NCI-H1694 treated with DMSO at 0.1 percent for 48 hours (cell line): ENCODE results near the gene CTBP2.
"Not testable (repeated sequence)": the region's sequence is repeated elsewhere in the genome, so short reads cannot be mapped to it uniquely, and the experiment has no call there.

ENCODE experiments used
- DNase-seq: peaks from one replicate; lab custom pipeline; 2025; lab: John Stamatoyannopoulos, UW

Gene CTBP2

DNA sequence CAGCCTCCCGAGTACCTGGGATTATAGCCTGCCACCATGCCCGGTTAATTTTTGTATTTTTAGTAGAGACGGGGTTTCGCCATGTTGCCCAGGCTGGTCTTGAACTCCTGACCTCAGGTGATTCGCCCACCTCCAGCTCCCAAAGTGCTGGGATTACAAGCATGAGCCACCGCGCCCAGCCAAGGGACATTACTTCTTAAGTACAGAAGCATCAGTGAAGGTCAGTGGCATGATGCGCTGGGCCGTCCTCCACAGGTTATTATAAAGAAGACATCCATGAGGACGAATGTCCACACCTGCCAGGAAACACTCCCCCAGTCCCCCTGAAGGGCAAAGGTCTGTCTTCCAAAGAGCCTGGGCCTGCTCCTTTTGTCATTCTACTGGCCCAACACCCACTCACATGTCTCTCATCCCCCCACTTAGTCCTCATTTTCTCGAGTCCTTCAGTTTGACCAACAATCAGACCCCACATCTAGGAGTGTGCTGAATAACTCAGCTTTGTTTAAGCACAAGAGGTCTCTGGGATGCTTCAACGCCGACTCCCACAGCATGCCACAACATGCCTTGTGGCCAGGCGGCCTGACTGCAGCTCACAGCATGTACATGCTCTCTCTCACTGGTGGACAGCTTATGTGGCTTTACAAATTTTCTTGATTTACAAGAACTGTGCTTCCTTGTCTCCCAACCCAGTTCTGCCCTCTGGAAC, 73.0 kb downstream of the CTBP2 start:
- DNase-seq, result no peak

DNA sequence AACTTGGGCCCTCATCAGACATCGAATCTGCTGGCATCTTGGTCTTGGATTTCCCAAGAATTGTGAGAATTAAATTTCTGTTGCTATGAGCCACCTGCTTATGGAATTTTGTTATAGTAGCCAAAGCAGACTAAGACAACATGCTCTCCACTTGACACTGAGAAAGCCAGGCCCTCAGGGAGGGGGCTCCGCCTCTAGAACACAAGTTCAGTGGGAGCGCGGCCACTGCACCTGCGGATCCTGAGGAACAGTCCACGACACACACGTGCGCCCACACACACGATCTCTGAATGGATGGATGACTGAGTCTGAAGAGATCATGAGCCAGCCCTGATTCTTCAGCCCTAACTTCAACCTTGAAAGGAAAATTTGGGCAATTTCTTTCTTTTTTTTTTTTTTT, 73.7 kb downstream of the CTBP2 start:
- no peak for DNase-seq

DNA sequence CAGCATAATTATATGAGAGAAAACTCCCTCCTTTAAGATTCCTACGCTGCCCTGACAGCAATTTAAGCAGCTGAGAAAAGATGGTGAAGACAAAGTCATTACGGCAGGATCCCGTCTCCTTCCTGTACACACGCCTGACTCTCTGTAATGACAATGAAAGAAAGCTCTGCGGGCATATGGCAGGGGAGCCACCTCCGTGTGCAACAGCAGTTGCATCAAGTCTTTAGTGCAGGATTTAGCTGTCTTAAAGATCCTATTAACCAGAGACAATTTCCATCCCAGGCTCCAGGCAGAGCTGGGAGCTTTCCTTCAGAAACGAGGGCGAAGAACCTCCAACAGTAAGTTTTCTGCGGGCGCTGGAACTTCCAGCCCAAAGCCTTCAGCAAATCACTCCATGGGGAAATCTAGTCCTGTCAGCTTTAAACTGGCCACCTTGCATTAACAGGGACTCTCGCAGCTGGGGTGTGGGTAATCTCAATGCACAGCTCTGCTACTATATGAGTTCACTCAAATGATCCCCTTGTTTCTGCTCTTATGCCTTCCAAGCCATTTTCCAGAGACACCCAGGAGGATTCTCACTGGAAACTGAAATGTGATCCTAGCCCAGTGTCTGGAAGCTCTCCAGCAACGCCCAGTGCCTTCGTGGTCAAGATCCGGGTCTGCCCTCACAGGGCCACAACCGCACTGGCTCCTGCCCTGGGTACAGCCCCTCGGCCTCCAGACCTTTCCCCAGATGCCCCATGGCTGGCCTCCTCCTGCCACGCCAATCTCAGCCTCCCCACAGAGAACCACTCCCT, 74.9 kb downstream of the CTBP2 start:
- DNase-seq, result no peak

GRCh38 chr10:125084614-125085257, 75.6 kb downstream of the CTBP2 start:
- DNase-seq, result no peak

DNA sequence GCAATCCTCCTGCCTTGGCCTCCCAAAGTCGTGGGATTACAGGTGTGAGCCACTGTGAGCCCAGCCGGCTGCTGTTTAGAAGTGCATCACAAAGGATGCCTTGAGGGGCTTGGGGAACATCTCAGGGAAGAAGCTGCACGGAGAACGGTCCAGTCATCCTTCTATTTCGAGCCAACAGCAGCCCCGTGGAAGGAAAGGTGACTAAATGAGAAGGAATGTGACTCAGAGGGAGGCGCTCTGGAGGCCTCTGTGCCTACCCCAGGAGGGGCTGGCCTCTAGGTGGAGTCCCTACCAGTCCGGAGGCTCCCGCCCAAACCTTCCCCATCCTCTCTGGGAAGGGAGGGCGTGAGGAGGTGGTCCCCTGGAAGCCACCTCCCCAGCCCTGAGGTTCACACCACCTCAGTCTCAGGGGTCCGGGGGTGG, 76.2 kb downstream of the CTBP2 start:
- no peak for DNase-seq

DNA sequence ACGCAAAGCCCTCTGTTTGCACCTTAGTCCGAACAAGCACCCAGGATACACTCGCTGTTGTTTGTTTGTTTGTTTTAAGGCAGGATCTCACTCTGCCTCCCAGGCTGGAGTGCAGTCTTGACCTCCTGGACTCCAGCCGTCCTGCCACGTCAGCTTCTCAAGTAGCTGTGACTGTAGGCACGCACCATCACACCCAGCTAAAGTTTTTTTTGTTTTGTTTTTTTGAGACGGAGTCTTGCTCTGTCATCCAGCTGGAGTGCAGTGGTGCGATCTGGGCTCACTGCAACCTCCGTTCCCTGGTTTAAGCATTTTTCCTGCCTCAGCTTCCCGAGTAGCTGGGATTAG, 76.8 kb downstream of the CTBP2 start:
- DNase-seq, result no peak

DNA sequence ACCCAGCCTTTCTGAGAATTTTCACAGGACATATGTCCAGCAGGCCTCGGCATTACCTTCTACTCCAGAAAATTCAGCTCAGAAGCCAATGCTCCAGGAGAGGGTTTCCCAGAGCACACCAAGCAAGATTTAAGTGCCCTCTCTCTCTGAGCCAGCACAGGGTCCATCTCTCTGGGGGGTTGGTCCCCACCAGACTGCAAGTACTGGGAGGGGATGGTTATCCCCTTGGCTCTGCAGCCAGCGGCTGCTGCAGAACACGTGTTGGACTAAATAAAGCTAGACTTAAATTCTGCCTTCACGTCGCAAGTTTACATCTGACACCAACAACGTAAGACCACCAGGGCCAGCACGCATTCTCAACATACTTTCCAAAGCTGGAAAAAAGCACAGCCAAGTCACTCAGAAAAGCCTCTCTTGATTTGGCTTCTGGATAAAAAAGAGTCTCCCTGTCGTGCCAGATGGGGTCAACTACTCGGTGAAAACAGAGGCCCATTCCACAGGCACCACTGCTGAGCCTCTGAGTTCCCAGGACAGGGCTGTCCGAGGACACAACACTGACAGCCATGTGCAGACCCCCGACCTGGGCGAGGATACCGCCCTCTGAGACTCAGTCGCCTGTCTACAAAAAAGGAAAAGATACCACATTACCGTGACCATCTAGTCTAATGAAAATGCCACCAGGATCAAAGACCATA, 77.3 kb downstream of the CTBP2 start:
- DNase-seq, result no peak

- not testable (repeated sequence) for DNase-seq
These were observed 77.9 kb downstream of the CTBP2 start for GRCh38 chr10:125082471-125082870.

DNA sequence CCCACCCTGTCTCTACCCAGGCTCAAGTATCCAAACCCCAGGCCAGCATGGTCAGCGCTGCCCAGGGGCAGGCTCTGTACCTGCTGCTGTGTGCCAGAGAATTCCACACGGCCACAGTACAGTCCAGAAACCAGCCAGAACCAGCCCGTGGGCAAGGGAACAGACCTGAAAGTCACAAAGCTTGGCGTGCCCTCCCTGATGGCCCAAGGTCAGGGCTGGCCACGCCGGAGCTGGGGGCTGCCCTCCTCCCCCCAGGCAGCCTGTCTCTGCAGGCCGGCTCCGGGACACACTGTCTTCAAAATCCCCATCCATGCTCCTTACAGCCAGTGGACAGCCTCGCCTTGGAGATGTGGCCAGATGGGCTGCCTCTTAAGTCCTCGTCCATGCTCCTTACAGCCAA, 78.4 kb downstream of the CTBP2 start:
- no peak for DNase-seq

DNA sequence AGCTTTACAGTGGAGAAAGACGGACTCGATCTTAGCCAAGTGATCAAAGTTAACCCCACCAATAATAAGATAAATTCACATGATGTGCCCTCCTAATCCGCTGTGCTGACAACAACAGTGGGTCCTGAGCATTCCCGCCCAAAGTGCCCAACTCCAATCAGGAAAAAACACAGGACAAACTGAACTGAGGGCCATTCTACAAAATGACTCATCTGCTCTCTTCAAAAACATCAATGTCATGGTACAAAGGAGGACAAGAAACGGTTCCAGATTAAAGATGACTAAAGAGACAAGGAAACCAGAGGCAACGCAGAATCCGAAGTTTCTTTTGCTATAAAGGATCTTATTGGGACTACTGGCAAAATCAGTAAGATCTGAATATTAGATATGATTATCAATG, 79.4 kb downstream of the CTBP2 start:
- no peak for DNase-seq

DNA sequence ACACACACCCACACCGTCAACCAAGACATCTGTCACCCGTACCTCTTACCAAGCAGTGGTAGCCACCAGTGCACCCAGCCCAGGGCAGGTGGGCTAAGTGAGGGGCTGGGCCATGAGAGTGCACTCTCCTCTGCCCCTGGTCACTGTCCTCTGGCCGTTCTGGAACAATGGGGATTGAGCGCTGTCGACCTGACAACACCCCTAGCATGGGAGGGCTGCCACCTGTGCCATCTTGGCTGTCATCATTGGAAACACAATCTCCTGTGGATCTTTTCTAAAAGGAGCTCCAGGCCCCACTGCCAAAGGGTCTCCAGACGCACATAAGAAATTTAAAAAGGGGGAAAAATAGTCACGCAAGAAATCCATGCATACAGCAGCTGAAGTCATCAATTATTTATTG, 80.1 kb downstream of the CTBP2 start:
- DNase-seq, result no peak

GRCh38 chr10:125079091-125079600, 81.2 kb downstream of the CTBP2 start:
- DNase-seq, result no peak

DNA sequence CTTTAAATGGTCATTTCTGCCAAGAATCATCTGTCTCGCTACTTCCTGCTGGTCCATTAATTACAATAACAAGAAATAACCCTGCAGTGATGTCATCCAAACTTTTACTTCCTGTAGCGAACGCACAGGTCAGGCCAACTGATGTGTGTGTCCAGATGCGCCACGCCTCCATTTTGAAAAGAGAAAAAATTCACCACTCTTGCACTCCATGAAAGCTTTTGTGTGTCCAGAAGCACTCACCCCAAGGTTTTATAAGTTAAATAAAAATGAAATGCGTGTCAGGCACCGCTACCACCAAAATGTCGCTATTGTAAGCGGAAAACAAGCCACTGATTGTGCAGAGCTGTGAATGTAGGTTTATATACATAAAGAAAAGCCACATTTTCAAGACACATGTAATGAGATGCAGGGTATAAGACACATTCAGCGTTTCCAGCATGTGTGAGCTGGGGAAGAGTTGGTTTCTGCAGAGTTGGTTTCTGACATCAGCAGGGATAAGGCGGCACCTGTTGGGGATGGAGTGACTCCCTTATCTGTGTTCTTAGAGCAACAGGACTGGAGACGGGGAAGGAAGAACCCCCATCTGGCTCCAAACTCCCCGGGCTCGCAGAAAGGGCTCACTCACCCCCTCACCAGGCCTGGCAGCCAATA, 83.3 kb downstream of the CTBP2 start:
- no peak for DNase-seq

DNA sequence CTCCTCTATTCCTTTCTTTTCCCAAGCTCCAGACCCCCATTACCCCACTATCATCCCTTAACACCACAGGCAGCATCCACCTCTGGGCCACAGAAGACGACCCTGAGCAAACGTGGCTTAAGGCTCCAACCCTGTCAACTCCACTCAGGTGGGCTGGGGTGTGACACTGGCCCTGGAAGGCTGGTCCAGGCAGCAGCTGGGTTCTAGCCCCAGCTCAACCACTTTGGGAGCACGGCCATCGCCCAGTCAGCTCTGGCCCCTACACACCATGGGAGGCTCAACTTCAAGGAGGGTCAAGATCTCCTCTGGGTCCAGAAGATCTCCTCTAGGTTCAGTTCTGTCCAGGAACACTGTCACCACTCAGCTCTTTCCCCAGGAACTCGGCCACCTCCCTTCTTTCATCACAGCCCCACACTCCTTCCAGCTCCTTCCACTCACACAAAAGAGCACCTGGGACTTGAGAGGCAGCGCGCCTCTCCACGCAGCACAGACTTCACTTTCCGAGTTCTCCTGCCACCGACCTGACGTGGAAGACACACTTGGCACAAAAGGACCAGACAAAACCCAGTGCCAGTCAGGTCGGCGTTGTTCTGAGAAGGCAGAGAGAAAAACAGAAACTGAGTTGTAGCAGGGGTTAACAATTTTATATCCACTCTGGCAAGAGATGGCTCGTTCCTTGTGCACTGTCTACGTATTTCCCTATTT, 84.1 kb downstream of the CTBP2 start:
- no peak for DNase-seq

GRCh38 chr10:125073996-125074395, 86.4 kb downstream of the CTBP2 start:
- DNase-seq, result no peak

GRCh38 chr10:125072794-125073193, 87.6 kb downstream of the CTBP2 start:
- no peak for DNase-seq

DNA sequence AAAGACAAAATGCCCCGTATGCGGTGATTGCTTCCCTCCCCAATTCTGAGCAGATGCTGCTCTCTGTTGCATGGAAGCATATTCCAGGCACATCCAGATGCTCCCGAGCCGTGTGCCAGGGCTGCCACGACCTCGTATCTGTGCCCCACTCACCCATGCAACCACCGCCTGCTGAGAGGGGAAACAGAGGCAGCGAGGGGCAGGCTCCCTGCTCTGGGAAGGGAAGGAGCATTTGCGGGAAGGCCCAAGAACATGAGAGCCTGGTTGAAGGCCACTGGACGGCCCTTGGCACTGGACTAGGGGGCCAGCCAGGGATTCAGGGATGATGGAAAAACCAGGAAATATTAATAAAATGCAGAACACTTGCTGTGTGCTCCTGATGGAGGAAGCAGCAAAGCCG, 89.4 kb downstream of the CTBP2 start:
- DNase-seq, result no peak

GRCh38 chr10:125068406-125068805, 92.0 kb downstream of the CTBP2 start:
- DNase-seq, result no peak

- no peak for DNase-seq
These were observed 92.6 kb downstream of the CTBP2 start for GRCh38 chr10:125067764-125068163.

DNA sequence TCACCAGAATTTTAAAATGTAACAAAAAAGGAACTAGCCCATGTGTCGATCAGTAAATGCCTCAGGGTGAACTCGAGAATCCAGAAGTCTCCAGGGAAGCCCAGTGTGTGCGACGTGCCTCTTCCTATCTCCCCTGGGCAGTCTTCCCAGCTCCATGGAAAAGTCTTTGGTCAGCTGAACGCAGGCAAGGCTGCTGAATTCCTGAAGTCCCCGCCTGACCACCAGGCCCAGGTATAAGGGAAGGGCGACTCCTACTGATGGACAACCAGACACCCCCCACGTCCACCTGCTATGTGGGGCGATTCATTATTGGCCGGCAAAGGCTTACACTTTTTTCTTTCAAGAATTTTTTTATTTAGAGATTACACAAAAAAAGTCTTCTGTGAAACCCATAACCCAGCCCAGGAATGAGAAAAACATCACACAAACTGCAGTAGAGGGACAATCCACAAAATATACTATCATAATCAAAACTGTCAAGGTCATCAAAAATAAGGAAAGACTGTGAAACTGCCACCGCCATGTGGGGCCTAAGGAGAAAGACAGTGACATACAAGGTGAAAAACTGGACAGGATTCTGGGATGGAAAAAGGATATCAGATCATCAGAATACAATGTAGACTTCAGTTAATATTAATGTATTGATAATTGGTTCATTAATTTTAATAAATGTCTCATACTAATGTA, 93.5 kb downstream of the CTBP2 start:
- no peak for DNase-seq
